ENCODE results near the gene BICC1. TPM values are rescaled to one million over a fixed set of nuclear protein-coding genes. Genes with fewer than 3 reads are reported as not detected.

Gene BICC1
- total and polyA plus RNA-seq, 9 donors, result 15.2 to 26.9 (median 19.7) TPM

DNA sequence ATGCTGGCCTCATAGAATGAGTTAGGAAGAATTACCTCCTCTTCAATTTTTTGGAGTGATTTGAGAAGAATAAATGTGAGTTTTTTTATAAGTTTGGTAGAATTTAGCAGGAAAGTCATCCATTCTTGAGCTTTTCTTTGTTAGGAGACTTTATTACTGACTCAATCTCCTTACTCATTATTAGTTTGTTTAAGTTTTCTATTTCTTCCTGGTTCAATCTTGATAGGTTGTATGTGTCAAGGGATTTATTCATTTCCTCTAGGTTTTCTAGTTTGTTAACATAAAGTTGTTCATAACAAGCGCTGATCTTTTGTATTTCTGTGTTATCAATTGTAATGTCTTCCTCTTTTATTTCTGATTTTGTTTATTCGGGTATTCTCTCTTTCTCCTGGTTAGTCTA is 47.4 kb downstream of the BICC1 start:
- Histone ChIP-seq H3K4me3 (ENCODE audit: low read length) (no peak overlapping the region), H3K27ac (ENCODE audit: low read length) (no peak overlapping the region), H3K9me3 (replicated peaks; ENCODE audit: control insufficient read depth, low read depth, low read length) (peaks cover 20% of the 10 kb centered on the region), H3K36me3 (ENCODE audit: control insufficient read depth, insufficient read depth, low read length) (no peaks in the 10 kb centered on the region), H3K27me3 (ENCODE audit: control insufficient read depth, insufficient read depth, low read length) (no peaks in the 10 kb centered on the region), H3K4me1 (ENCODE audit: control insufficient read depth, insufficient read depth, low read length) (peaks cover under 1% of the 10 kb centered on the region)
- no CpG with 5 or more reads among the region's 2 CpGs for WGBS (ENCODE audit: insufficient coverage)
- no peak for DNase-seq

DNA sequence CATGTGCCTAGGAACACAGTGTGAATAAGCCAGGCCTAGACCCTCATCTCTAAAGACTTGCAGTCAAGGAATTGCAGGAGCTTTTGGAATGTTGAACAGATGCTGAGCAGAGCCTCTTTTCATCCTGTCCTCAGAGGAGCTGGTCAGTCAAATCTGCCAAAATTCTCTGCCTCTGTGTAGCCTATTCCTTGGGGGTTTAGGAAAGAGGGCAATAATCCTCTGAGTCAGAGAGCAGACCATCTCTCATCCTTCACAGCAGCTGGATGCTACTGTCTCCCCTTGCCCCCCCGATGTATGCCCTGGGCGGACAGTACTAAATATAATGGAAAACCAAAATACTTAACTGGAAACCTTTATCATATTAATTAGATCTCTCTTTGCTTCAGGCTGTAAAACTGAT is 52.6 kb downstream of the BICC1 start:
- DNase-seq, result no peak
- no peak overlapping the region for H3K4me3 ChIP-seq (ENCODE audit: low read length)
- WGBS (ENCODE audit: insufficient coverage), result no CpG with 5 or more reads among the region's 2 CpGs
- H3K27me3 ChIP-seq (ENCODE audit: control insufficient read depth, insufficient read depth, low read length), result no peaks in the 10 kb centered on the region
- H3K27ac ChIP-seq (ENCODE audit: low read length), result no peak overlapping the region
- H3K36me3 ChIP-seq (ENCODE audit: control insufficient read depth, insufficient read depth, low read length), result peaks cover 2% of the 10 kb centered on the region
- peaks cover 4% of the 10 kb centered on the region for H3K4me1 ChIP-seq (ENCODE audit: control insufficient read depth, insufficient read depth, low read length)
- peaks cover 15% of the 10 kb centered on the region for H3K9me3 ChIP-seq (replicated peaks; ENCODE audit: control insufficient read depth, low read depth, low read length)

GRCh38 chr10:58567652-58568051 is 55.0 kb downstream of the BICC1 start:
- 40% methylated on average over 1 of the region's 1 CpG for WGBS (ENCODE audit: insufficient coverage)
- H3K4me1 ChIP-seq (ENCODE audit: control insufficient read depth, insufficient read depth, low read length), result peaks cover 4% of the 10 kb centered on the region
- no peak overlapping the region for H3K27ac ChIP-seq (ENCODE audit: low read length)
- H3K27me3 ChIP-seq (ENCODE audit: control insufficient read depth, insufficient read depth, low read length), result no peaks in the 10 kb centered on the region
- H3K9me3 ChIP-seq (replicated peaks; ENCODE audit: control insufficient read depth, low read depth, low read length), result peaks cover 12% of the 10 kb centered on the region
- H3K36me3 ChIP-seq (ENCODE audit: control insufficient read depth, insufficient read depth, low read length), result peaks cover 2% of the 10 kb centered on the region
- no peak for DNase-seq
- no peak overlapping the region for H3K4me3 ChIP-seq (ENCODE audit: low read length)

GRCh38 chr10:58568428-58568935 is 55.8 kb downstream of the BICC1 start:
- H3K4me1 ChIP-seq (ENCODE audit: control insufficient read depth, insufficient read depth, low read length), result peaks cover 4% of the 10 kb centered on the region
- no CpG with 5 or more reads among the region's 2 CpGs for WGBS (ENCODE audit: insufficient coverage)
- no peak for DNase-seq
- H3K36me3 ChIP-seq (ENCODE audit: control insufficient read depth, insufficient read depth, low read length), result peaks cover 2% of the 10 kb centered on the region
- no peaks in the 10 kb centered on the region for H3K27me3 ChIP-seq (ENCODE audit: control insufficient read depth, insufficient read depth, low read length)
- H3K4me3 ChIP-seq (ENCODE audit: low read length), result no peak overlapping the region
- no peak overlapping the region for H3K27ac ChIP-seq (ENCODE audit: low read length)
- peaks cover 6% of the 10 kb centered on the region for H3K9me3 ChIP-seq (replicated peaks; ENCODE audit: control insufficient read depth, low read depth, low read length)

DNA sequence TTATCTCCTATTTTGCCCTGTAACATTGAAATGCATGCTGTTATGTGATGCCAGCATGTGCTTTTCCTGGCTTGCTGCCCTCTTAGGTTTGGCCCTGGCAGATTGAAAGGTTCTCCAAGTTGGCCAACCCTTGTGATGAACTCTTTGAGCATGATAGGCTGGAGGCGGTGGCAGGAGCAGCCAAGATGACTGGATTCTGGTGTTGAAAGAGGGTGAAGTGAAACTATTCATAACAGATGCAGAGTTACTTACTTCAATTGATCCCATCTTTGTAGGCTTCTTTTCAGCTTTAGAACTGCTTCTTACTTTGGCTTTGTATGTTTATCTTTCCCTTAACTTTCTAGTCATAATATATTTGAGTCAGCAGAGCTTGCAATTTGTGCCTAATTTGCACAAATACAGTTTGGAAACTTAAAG is 57.6 kb downstream of the BICC1 start:
- Histone ChIP-seq H3K4me3 (ENCODE audit: low read length) (no peak overlapping the region), H3K27ac (ENCODE audit: low read length) (no peak overlapping the region), H3K27me3 (ENCODE audit: control insufficient read depth, insufficient read depth, low read length) (no peaks in the 10 kb centered on the region), H3K4me1 (ENCODE audit: control insufficient read depth, insufficient read depth, low read length) (peaks cover under 1% of the 10 kb centered on the region), H3K9me3 (replicated peaks; ENCODE audit: control insufficient read depth, low read depth, low read length) (peaks cover 6% of the 10 kb centered on the region), H3K36me3 (ENCODE audit: control insufficient read depth, insufficient read depth, low read length) (peaks cover 2% of the 10 kb centered on the region)
- DNase-seq, result no peak
- no CpG with 5 or more reads among the region's 1 CpG for WGBS (ENCODE audit: insufficient coverage)

- Histone ChIP-seq H3K36me3 (ENCODE audit: control insufficient read depth, insufficient read depth, low read length) (peaks cover 2% of the 10 kb centered on the region), H3K9me3 (replicated peaks; ENCODE audit: control insufficient read depth, low read depth, low read length) (peaks cover 6% of the 10 kb centered on the region), H3K4me1 (ENCODE audit: control insufficient read depth, insufficient read depth, low read length) (no peaks in the 10 kb centered on the region), H3K27ac (ENCODE audit: low read length) (no peak overlapping the region), H3K27me3 (ENCODE audit: control insufficient read depth, insufficient read depth, low read length) (no peaks in the 10 kb centered on the region), H3K4me3 (ENCODE audit: low read length) (no peak overlapping the region)
- WGBS (ENCODE audit: insufficient coverage), result no CpG with 5 or more reads among the region's 2 CpGs
- DNase-seq, result no peak
These were observed 58.3 kb downstream of the BICC1 start for GRCh38 chr10:58570979-58571378.

DNA sequence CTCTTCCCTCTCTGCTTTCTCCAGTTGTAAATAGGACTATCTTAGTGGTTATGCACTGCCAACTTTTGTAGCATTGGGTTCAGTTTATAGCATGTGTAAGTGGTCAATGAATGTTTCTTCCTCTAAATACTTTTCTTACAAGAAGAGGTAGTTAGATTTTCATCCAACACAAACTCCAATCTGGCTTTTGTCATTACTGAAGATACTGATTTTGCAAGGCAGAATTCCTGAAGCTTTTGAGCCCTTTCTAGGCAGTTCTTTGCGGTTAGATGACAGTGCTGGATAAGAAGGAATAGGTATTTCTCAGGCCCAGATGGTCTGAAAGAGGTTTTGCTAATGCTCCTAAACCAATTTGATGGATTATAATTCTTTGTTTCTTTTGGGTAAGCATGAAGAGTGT is 60.5 kb downstream of the BICC1 start:
- peaks cover 6% of the 10 kb centered on the region for H3K9me3 ChIP-seq (replicated peaks; ENCODE audit: control insufficient read depth, low read depth, low read length)
- no peak overlapping the region for H3K4me3 ChIP-seq (ENCODE audit: low read length)
- H3K36me3 ChIP-seq (ENCODE audit: control insufficient read depth, insufficient read depth, low read length), result peaks cover 2% of the 10 kb centered on the region
- H3K27me3 ChIP-seq (ENCODE audit: control insufficient read depth, insufficient read depth, low read length), result no peaks in the 10 kb centered on the region
- peak overlapping the region; percentile 4 for H3K27ac ChIP-seq (ENCODE audit: low read length)
- peaks cover 6% of the 10 kb centered on the region for H3K4me1 ChIP-seq (ENCODE audit: control insufficient read depth, insufficient read depth, low read length)
- WGBS (ENCODE audit: insufficient coverage), result no CpG with 5 or more reads among the region's 1 CpG
- DNase-seq, result no peak

DNA sequence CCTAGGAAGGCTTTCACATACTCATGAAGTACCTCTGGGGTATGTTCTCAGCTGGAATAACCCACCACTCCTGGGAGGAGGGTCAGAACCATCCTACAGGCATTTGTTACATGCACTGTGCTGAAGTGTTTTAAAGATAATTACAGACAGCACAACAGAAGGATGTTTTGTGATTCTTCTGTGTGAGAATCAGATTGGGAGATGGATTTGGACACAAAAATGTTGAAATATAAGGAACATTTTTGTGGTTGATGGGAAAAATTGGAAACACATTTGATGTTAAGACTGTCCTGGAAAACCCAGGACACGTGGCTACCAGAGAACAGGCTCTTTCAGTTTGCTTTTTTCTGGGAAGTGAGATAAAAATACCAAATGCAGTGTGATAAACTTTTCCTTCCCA is 61.4 kb downstream of the BICC1 start:
- no peaks in the 10 kb centered on the region for H3K27me3 ChIP-seq (ENCODE audit: control insufficient read depth, insufficient read depth, low read length)
- peak overlapping the region; percentile 45 for H3K27ac ChIP-seq (ENCODE audit: low read length)
- no peak overlapping the region for H3K4me3 ChIP-seq (ENCODE audit: low read length)
- H3K9me3 ChIP-seq (replicated peaks; ENCODE audit: control insufficient read depth, low read depth, low read length), result peaks cover 6% of the 10 kb centered on the region
- H3K36me3 ChIP-seq (ENCODE audit: control insufficient read depth, insufficient read depth, low read length), result no peaks in the 10 kb centered on the region
- no CpG with 5 or more reads among the region's 1 CpG for WGBS (ENCODE audit: insufficient coverage)
- H3K4me1 ChIP-seq (ENCODE audit: control insufficient read depth, insufficient read depth, low read length), result peaks cover 12% of the 10 kb centered on the region
- DNase-seq, result peak; percentile 74

- Histone ChIP-seq H3K9me3 (replicated peaks; ENCODE audit: control insufficient read depth, low read depth, low read length) (peaks cover 5% of the 10 kb centered on the region), H3K4me1 (ENCODE audit: control insufficient read depth, insufficient read depth, low read length) (peaks cover 15% of the 10 kb centered on the region), H3K36me3 (ENCODE audit: control insufficient read depth, insufficient read depth, low read length) (no peaks in the 10 kb centered on the region), H3K27ac (ENCODE audit: low read length) (no peak overlapping the region), H3K27me3 (ENCODE audit: control insufficient read depth, insufficient read depth, low read length) (no peaks in the 10 kb centered on the region), H3K4me3 (ENCODE audit: low read length) (no peak overlapping the region)
- DNase-seq, result peak; percentile 42
- WGBS (ENCODE audit: insufficient coverage), result no CpG with 5 or more reads among the region's 4 CpGs
These were observed 62.8 kb downstream of the BICC1 start for GRCh38 chr10:58575491-58575890.

DNA sequence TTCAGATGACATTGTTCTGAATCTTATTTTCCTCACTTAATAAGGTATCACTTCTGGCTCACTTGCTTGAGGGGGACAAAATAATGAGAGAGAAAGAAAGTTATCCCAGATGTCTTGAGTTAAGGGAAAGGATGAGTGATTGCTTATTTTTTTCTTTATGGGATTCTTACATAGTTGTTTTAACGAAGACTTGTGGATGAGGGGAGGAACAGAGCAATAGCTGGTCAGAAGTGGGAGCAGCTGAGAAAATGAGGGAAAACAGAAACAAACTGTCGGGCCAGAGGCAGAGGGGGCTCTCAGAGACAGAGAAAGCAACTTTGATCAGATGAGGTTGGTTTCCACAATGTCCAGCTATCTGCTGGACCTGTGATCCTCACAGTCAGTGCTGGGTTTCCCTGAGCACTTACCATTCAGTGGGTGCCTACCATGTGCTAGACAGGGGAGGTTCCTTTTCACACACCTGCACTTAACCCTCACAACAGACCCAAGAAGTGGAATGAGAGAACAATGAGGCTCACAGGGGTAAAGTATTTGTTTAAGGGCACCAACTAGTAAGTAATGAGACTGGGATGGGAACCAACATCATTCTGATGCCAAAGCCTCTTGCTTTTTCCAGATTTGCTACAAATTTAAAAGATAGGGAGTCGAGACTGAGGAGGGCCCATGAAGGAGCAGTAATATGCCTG is 64.2 kb downstream of the BICC1 start:
- Histone ChIP-seq H3K9me3 (replicated peaks; ENCODE audit: control insufficient read depth, low read depth, low read length) (no peaks in the 10 kb centered on the region), H3K4me1 (ENCODE audit: control insufficient read depth, insufficient read depth, low read length) (peaks cover 15% of the 10 kb centered on the region), H3K27ac (ENCODE audit: low read length) (peak overlapping the region; percentile 85), H3K4me3 (ENCODE audit: low read length) (no peak overlapping the region), H3K27me3 (ENCODE audit: control insufficient read depth, insufficient read depth, low read length) (no peaks in the 10 kb centered on the region), H3K36me3 (ENCODE audit: control insufficient read depth, insufficient read depth, low read length) (no peaks in the 10 kb centered on the region)
- DNase-seq, result peak; percentile 56
- WGBS (ENCODE audit: insufficient coverage), result 28% methylated on average over 2 of the region's 3 CpGs

- Histone ChIP-seq H3K27ac (ENCODE audit: low read length) (peak overlapping the region; percentile 85), H3K36me3 (ENCODE audit: control insufficient read depth, insufficient read depth, low read length) (no peaks in the 10 kb centered on the region)
- peak; percentile 97 for DNase-seq
These were observed 64.7 kb downstream of the BICC1 start for GRCh38 chr10:58577437-58577777.

More at GRCh38 chr10:58577437-58577777, 64.7 kb downstream of the BICC1 start:
- Histone ChIP-seq H3K4me1 (ENCODE audit: control insufficient read depth, insufficient read depth, low read length) (peaks cover 15% of the 10 kb centered on the region), H3K27me3 (ENCODE audit: control insufficient read depth, insufficient read depth, low read length) (no peaks in the 10 kb centered on the region), H3K4me3 (ENCODE audit: low read length) (no peak overlapping the region), H3K9me3 (replicated peaks; ENCODE audit: control insufficient read depth, low read depth, low read length) (peaks cover under 1% of the 10 kb centered on the region)

Data from muscle of leg (tissue), 11 donors.